Skeletal muscle tissue (tissue), 4 donors: ENCODE data around the gene C2CD3. TPM values are rescaled to one million over a fixed set of nuclear protein-coding genes. Genes with fewer than 3 reads are reported as not detected.

Experiments
- H3K27ac ChIP-seq: one replicate; pipeline ENCODE4 v1.7.0; 2013; ENCODE audit warnings: mild to moderate bottlenecking, low read depth, low read length, inconsistent platforms
- H3K27me3 ChIP-seq, 3 donors: one replicate each; pipeline ENCODE4 v1.7.0; 2013; ENCODE audit warnings: low read length in 3 of 3; ENCODE audit not compliant: control insufficient read depth in 3 of 3, insufficient read depth in 3 of 3
- H3K36me3 ChIP-seq, 3 donors: one replicate each; pipeline ENCODE4 v1.7.0; 2013; ENCODE audit warnings: low read length in 3 of 3; ENCODE audit not compliant: control insufficient read depth in 3 of 3, insufficient read depth in 3 of 3
- H3K4me1 ChIP-seq, 3 donors: one replicate each; pipeline ENCODE4 v1.7.0; 2013; ENCODE audit warnings: low read length in 3 of 3, mild to moderate bottlenecking in 3 of 3; ENCODE audit not compliant: control insufficient read depth in 3 of 3, insufficient read depth in 3 of 3
- H3K4me3 ChIP-seq, 3 donors: one replicate each; pipeline ENCODE4 v1.7.0; 2013; ENCODE audit warnings: low read length in 3 of 3
- H3K9ac ChIP-seq, 3 donors: one replicate each; pipeline ENCODE4 v1.7.0; 2013; ENCODE audit warnings: low read length in 3 of 3, mild to moderate bottlenecking in 3 of 3, moderate library complexity in 2 of 3, low read depth in 1 of 3
- H3K9me3 ChIP-seq, 3 donors: one replicate each; pipeline ENCODE4 v1.7.0; 2013; ENCODE audit warnings: low read length in 3 of 3; ENCODE audit not compliant: control insufficient read depth in 3 of 3
- total RNA-seq: library from RNA; depleted of rRNA; stranded (reverse); fragments of >200 nt; gene quantifications from one replicate; pipeline ENCODE4 v1.2.3, GENCODE V29; 2014
- donor health status: Osteomylitis.

Gene C2CD3
- total RNA-seq, 1 donor from 2014 or later = 13.6 TPM

DNA sequence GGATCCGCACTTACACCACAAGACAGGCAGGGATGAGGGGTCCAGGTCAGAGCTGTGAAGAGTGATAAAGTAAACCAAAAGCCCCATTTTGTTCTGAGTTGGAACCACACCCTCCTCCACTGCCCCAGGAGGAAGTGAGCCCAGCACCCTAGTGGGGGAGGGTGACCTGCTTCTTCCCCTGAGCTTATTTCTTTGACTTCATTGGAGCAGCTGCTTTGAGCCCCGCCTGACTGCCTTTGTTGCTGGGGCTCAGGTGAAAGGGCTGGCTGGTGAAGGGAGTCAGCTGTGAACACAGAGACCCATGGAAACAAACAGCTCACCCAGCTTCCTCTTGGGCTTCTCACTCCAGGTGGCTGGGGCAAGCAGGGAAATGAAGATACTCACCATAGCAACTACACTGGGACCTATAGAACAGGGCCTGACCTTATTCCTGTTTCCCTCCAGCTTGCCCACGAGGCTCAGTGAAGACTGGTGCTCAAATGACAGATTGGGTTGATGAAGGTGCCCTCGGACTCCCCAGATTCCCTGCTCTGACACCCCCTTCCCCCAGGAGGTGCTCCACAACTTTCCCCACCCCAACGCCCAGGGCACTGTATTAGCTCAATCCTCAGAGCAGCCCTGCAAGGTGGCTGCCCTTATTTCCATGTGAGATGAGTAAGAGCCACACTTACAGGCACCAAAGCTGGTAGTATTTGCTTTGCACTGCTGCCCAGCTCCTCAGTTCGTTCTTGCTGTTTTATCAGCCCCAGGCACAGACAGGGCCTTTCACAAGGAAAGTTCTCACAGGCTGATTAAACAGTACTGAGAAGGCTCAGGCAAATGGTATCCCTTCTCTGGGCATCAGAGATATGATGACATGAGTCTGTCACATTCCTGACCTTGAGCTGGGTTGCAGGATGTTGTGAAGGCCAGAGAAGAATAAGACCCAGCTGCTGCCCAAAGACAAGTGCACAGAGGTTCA is 190.5 kb downstream of the C2CD3 start:
- Histone ChIP-seq H3K36me3 (peaks cover 43 to 45% (median 44%) of the 10 kb centered on the region in 3 donors), H3K9ac (peak overlapping the region in 1 of 3 donors; percentile 18), H3K4me3 (no peak overlapping the region), H3K27me3 (no peaks in the 10 kb centered on the region), H3K27ac (peak overlapping the region; percentile 94), H3K4me1 (peaks cover 31 to 38% (median 36%) of the 10 kb centered on the region in 3 donors), H3K9me3 (no peaks in the 10 kb centered on the region)

DNA sequence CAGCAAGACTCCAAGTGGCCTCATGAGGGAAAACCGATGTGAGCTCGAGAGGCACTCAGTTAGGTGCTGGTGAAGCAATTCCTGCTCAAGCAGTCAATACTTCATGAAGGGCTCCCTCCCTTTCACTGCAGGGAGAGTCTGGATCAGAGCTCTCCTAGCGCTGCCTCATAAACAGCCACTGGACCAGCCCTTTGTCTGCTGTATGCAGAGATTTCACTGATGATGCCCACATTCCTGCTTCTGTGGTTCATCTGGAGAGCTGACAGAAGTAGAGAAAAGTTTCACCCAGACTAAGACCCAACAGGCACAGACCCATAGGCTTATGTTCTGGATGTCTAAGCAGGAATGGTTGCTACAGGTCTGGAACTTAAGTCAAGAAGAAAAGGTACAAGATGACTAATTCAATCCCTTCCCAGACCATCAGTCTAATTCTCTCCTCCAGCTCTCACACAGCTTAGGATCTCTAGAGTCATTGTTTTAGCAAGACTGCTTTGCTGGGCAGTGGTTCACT is 192.2 kb downstream of the C2CD3 start:
- peaks cover 21 to 33% (median 30%) of the 10 kb centered on the region in 3 donors for H3K4me1 ChIP-seq
- no peaks in the 10 kb centered on the region for H3K27me3 ChIP-seq
- H3K4me3 ChIP-seq = no peak overlapping the region
- no peak overlapping the region for H3K27ac ChIP-seq
- no peak overlapping the region for H3K9ac ChIP-seq
- no peaks in the 10 kb centered on the region for H3K9me3 ChIP-seq
- H3K36me3 ChIP-seq = peaks cover 52 to 59% (median 58%) of the 10 kb centered on the region in 3 donors

DNA sequence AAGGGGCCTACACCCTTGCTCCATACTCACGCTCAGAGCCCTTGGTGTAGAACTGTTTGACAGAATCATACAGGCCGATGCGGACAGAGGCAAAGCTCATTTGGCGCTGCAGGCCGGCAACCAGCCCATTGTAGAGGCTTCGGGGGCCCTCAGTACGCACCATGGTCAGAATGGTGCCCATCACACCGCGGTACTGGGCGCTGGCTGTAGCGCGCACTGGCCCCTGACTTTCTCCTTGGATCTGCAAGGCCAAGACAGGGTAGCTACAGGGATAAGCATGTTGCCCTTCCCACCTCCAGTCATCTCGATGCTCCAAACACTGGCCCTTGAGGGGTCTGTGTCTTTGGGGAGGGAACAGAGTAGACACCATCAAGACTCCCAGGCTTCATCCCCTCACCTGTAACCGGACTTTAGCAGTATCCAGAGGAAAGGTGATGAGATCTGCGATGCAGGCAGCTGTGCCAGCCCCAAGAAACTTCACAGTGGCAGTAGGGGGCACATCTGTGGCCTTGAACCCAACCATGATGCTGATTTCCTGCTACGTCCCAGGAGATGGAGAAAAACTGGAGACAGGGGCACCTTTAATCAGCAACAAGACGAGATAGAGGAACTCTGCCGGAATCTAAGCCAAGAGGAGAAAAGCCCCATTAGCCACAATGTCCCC is 192.8 kb downstream of the C2CD3 start:
- Histone ChIP-seq H3K4me3 (no peak overlapping the region), H3K27ac (no peak overlapping the region), H3K27me3 (no peaks in the 10 kb centered on the region), H3K9ac (no peak overlapping the region), H3K36me3 (peaks cover 52 to 59% (median 58%) of the 10 kb centered on the region in 3 donors), H3K4me1 (peaks cover 18 to 30% (median 25%) of the 10 kb centered on the region in 3 donors), H3K9me3 (no peaks in the 10 kb centered on the region)

GRCh38 chr11:73976451-73977151 is 194.2 kb downstream of the C2CD3 start:
- Histone ChIP-seq H3K9ac (no peak overlapping the region), H3K9me3 (no peaks in the 10 kb centered on the region), H3K27ac (no peak overlapping the region), H3K4me1 (peaks cover 12 to 17% (median 15%) of the 10 kb centered on the region in 3 donors), H3K36me3 (peaks cover 52 to 59% (median 58%) of the 10 kb centered on the region in 3 donors), H3K4me3 (no peak overlapping the region), H3K27me3 (no peaks in the 10 kb centered on the region)

DNA sequence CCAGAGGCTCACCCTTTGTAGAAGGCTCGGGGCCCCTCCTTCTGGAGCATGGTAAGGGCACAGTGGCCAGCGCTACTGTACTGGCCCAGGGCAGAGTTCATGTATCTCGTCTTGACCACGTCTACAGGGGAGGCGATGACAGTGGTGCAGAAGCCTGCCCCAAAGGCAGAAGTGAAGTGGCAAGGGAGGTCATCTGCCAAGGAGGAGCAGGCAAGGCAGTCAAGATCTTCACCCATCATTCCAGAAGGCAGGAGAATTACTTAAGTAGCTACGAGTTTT is 195.4 kb downstream of the C2CD3 start:
- no peak overlapping the region for H3K27ac ChIP-seq
- no peak overlapping the region for H3K9ac ChIP-seq
- peaks cover 0 to 11% (median 6%) of the 10 kb centered on the region in 3 donors for H3K4me1 ChIP-seq
- H3K9me3 ChIP-seq = no peaks in the 10 kb centered on the region
- H3K36me3 ChIP-seq = peaks cover 48 to 55% (median 54%) of the 10 kb centered on the region in 3 donors
- H3K27me3 ChIP-seq = no peaks in the 10 kb centered on the region
- H3K4me3 ChIP-seq = no peak overlapping the region

DNA sequence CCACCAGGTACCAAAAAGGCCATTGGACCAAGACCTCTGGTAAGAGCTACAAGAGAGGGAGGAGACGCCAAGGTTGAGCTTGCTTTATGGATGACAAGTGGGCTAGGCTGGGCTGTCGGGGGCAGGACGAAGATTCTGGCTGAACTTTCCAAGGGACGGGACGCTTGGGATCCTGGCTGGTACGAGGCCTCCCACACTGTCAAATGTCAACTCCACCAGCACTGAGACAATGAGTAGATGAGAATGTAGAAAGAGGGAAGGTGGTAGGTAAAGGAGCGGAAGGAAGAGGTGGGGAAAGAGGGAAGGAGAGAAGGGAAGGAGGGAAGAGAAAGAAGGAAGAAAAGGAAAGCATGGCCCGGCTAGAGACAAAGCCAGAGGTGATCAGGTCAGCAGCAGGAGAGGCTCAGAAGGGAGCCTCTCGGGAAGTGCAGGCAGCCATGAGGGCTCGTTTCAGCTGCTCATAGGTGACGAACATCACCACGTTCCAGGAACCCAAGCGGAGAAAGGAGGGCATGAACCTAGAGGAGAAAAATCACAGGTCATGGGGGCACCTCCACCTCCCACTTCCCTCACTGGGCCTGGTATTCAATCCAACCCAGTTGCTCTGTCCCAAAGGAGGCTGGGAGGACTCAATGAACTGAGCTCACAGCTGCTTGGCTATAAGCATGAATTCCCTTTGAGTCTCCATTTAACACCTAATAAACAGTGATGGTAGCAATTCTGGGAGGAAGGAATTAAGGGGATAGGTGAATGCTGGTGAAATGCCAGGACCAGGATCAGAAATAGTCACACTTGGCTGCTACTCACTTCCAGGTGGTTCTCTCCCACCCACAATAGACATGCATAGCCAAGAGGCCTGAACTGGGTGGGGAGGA is 196.0 kb downstream of the C2CD3 start:
- H3K4me1 ChIP-seq = peaks cover 0 to 7% (median 2%) of the 10 kb centered on the region in 3 donors
- H3K27ac ChIP-seq = no peak overlapping the region
- H3K27me3 ChIP-seq = no peaks in the 10 kb centered on the region
- peaks cover 44 to 54% (median 52%) of the 10 kb centered on the region in 3 donors for H3K36me3 ChIP-seq
- no peak overlapping the region for H3K4me3 ChIP-seq
- H3K9me3 ChIP-seq = no peaks in the 10 kb centered on the region
- no peak overlapping the region for H3K9ac ChIP-seq

DNA sequence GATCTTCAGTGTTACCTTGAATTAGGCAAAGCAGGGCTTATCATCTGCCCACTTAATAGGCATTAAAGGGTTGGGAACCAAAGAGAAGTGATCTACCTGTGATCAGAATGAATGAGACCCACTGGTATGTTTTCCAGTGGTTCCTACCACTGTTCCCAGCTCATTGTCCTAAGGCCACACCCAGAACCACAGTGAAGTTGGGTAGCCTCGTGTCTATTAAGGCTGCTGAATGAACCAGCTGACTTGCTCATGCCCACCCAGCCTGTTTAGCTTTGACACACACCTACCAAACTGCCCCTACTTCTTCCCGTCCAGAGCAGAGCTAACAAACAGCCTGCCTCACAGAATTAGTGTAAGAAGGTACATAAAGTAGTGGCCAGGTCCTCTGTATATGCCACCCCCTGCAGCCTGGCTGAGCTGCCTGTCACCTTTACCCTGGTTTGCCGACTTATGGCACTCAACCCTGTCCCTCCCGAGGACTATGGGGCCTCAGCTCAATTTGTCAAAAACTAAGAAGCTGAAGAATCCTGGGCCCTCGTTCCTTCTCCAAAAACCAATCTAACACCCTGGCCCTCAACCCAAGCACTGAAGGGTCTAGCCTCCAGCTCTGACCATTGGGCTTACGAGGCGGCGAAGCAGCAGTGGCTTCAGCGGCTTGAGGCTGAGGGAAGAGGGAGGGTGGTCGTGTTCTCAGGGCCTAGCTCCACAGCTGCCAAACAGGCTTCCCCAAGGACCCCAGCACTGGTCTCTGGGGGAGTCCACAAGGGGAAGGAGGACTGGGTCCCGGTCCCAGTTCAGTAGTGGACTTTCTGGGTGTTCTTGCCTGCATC is 198.0 kb downstream of the C2CD3 start:
- H3K27ac ChIP-seq = no peak overlapping the region
- no peaks in the 10 kb centered on the region for H3K27me3 ChIP-seq
- H3K9ac ChIP-seq = no peak overlapping the region

GRCh38 chr11:73972187-73972586 is 198.6 kb downstream of the C2CD3 start:
- Histone ChIP-seq H3K27ac (no peak overlapping the region), H3K9ac (no peak overlapping the region), H3K36me3 (peaks cover 24 to 31% (median 29%) of the 10 kb centered on the region in 3 donors), H3K27me3 (no peaks in the 10 kb centered on the region), H3K4me1 (peaks cover 0 to 5% (median 0%) of the 10 kb centered on the region in 3 donors), H3K4me3 (no peak overlapping the region), H3K9me3 (no peaks in the 10 kb centered on the region)

More for the DNA sequence above, 198.0 kb downstream of the C2CD3 start:
- no peak overlapping the region for H3K4me3 ChIP-seq
- H3K36me3 ChIP-seq = peaks cover 30 to 37% (median 36%) of the 10 kb centered on the region in 3 donors
- peaks cover 0 to 5% (median 0%) of the 10 kb centered on the region in 3 donors for H3K4me1 ChIP-seq
- no peaks in the 10 kb centered on the region for H3K9me3 ChIP-seq
